Fibroblast of gingiva (primary cell): ENCODE data around the gene RIMKLB.
"Not testable (repeated sequence)": the region's sequence is repeated elsewhere in the genome, so short reads cannot be mapped to it uniquely, and the experiment has no call there.

Source experiments
- DNase-seq: peaks from one replicate; pipeline ENCODE4 v3.0.0-alpha.2; 2011; ENCODE audit warnings: low read depth

The RIMKLB gene

GRCh38 chr12:8773461-8773860, 75.7 kb downstream of the RIMKLB start:
- no peak for DNase-seq

- no peak for DNase-seq
These were observed 81.5 kb downstream of the RIMKLB start for GRCh38 chr12:8779281-8779680.

DNA sequence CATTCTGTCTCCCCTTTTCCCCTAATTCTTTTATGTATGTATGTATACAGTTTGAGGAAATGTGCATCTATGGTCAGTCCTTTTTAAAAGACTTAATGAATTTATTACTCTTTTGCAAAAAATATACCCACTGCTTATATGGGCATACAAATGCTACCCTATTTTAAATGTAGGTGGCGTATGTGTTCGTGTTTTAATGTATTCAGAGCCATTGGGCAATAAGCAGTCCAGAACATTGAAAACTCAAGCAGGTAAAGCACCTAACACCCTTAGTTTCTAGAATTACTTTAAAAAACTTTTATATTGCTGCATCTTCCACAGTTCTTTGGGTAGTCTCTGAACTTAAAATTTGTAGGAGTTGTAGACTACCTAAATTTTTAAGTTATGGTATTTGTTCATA, 82.1 kb downstream of the RIMKLB start:
- no peak for DNase-seq

GRCh38 chr12:8780389-8780788, 82.6 kb downstream of the RIMKLB start:
- DNase-seq, result peak; percentile 27

GRCh38 chr12:8781381-8782127, 83.8 kb downstream of the RIMKLB start:
- no peak for DNase-seq

- no peak for DNase-seq
These were observed 86.6 kb downstream of the RIMKLB start for GRCh38 chr12:8784290-8784888.

DNA sequence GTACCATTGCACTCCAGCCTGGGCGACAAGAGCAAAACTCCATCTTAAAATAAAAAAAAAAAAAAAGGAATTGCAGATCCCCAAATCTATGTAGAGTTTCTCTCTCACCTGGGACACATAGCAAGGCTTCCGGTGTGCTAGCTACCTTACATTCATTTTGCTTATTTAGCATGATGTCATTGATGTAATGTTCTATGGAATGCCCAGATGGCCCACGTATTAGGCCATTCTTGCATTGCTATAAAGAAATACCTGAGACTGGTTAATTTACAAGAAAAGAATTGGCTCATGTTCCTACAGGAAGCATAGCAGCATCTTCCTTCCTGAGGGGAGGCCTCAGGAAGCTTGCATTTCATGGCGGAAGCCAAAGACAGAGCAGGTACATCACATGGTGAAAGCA, 87.7 kb downstream of the RIMKLB start:
- no peak for DNase-seq

DNA sequence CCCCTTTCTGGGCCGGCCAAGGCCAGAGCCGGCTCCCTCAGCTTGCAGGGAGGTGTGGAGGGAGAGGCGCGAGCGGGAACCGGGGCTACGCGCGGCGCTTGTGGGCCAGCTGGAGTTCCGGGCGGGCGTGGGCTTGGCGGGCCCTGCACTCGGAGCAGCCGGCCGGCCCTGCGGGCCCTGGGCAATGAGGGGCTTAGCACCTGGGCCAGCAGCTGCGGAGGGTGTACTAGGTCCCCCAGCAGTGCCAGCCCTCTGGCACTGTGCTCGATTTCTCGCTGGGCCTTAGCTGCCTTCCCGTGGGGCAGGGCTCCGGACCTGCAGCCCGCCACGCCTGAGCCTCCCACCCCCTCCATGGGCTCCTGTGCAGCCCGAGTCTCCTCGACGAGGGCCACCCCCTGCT, 89.4 kb downstream of the RIMKLB start:
- DNase-seq, result not testable (repeated sequence)

GRCh38 chr12:8788706-8789105, 90.9 kb downstream of the RIMKLB start:
- not testable (repeated sequence) for DNase-seq

DNA sequence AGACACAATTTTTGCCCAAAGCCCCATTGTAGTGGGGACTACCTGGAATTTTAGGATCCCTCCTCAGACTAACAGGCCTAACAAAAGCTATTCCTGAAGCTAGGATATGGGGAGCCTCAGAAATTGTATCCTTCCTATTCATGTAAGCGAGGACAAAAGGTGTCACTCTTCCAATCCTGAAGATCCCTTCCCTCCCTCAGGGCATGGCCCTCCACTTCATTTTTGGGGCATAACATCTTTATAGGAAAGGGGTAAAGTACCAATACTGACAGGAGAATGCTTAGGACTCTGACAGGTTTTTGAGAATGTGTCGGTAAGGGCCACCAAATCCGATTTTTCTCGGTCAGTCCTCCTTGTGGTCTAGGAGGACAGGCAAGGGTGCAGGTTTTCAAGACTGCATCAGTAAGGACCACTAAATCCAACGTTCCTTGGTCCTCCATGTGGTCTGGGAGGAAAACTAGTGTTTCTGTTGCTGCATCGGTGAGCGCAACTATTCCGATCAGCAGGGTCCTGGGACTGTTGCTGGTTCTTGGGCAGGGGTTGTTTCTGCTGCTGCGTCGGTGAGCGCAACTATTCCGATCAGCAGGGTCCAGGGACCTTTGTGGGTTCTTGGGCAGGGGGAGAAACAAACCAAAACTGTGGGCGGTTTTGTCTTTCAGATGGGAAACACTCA, 91.7 kb downstream of the RIMKLB start:
- DNase-seq, result not testable (repeated sequence)

GRCh38 chr12:8793226-8793625, 95.4 kb downstream of the RIMKLB start:
- DNase-seq, result not testable (repeated sequence)

DNA sequence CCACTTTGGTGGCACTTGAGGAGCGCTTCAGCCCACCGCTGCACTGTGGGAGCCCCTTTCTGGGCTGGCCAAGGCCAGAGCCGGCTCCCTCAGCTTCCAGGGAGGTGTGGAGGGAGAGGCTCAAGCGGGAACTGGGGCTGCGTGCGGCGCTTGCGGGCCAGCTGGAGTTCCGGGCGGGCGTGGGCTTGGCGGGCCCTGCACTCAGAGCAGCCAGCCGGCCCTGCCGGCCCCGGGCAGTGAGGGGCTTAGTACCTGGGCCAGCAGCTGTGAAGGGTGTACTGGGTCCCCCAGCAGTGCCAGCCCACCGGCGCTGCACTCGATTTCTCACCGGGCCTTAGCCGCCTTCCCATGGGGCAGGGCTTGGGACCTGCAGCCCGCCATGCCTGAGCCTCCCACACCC, 96.8 kb downstream of the RIMKLB start:
- DNase-seq, result not testable (repeated sequence)

GRCh38 chr12:8796831-8797626, 99.2 kb downstream of the RIMKLB start:
- DNase-seq, result no peak

GRCh38 chr12:8801213-8801612, 103.4 kb downstream of the RIMKLB start:
- not testable (repeated sequence) for DNase-seq

GRCh38 chr12:8804833-8805232, 107.0 kb downstream of the RIMKLB start:
- not testable (repeated sequence) for DNase-seq

DNA sequence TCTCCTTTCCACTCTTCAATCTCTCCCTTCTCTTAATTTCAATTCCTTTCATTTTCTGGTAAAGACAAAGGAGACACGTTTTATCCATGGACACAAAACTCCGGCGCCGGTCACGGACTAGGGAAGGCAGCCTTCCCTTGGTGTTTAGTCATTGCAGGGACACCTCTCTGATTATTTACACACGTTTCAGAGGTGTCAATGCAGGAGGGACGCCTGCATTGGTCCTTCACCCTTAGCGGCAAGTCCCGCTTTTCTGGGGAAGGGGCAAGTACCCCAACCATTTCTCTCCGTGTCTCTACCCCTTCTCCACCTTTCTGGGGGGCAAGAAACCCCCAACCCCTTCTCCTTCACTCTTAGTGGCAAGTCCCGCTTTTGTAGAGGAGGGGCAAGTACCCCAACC, 107.7 kb downstream of the RIMKLB start:
- DNase-seq, result not testable (repeated sequence)

DNA sequence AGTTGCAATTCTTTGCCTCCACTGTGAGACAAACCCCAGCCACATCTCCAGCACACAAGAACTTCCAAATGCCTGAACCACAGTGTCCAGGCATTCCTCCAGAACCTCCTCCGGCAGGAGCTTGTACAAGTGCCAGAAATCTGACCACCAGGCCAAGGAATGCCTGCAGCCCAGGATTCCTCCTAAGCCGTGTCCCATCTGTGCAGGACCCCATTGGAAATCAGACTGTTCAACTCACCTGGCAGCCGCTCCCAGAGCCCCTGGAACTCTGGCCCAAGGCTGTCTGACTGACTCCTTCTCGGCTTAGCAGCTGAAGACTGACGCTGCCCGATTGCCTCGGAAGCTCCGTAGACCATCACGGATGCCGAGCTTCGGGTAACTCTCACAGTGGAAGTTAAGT, 109.3 kb downstream of the RIMKLB start:
- not testable (repeated sequence) for DNase-seq

GRCh38 chr12:8810112-8810511, 112.3 kb downstream of the RIMKLB start:
- DNase-seq, result not testable (repeated sequence)

DNA sequence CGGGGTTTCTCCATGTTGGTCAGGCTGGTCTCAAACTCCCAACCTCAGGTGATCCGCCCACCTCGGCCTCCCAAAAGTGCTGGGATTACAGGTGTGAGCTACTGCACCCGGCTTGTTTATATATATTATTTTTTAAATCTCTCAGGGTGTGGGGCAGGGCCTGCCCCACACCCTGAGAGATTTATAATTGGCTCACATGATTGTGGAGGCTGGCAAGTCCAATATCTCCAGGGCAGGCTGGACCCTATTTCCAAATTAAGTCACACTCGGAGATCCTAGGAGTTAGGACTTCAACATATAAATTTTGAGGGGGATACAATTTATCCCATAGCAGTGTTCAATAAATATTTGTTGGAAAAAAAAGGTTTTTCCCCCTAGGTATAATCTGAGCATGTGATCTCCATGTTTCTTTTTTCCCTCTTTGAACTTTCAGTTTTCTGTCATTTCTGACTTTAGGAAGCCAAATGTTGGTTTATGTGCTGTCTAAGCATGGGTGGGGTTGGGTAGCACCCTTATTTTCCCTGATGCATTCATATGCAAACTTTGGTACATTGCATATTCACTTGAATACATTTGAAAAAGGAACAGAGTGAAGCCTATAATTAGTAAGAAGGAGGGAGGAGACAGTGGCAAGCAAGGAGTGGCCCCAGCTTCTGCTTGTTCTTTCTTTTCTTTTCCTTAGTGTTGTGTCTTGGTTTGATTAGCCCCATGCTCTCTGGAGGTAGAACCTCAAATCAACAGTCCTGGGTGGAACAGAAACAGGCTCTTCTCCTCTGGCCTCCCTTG, 116.0 kb downstream of the RIMKLB start:
- no peak for DNase-seq

DNA sequence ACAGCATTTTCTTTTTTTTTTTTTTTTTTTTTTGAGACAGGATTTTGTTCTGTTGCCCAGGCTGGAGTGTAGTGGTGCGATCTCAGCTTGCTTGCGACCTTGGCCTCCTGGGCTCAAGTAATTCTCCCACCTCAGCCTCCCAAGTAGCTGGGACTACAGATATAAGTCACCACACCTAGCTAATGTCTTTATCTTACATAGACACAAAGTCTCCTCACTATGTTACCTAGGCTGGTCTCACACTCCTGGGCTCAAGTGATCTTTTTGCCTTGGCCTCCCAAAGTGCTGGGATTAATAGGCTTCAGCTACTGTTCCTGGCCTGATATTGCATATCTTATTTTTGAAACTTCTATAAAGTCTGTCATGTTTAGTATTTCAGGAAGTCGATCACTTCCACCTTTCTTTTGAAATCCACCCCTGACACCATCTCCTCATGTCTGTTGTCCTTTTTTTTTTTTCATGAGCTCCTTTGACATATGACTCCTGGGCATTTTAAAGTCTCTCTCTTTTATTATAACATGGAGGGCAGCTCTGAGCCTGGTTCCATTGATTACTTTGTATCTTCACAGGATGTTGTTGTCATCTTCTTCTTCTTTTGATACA, 118.8 kb downstream of the RIMKLB start:
- no peak for DNase-seq

- no peak for DNase-seq
These were observed 120.1 kb downstream of the RIMKLB start for GRCh38 chr12:8817856-8818255.
